Neural progenitor cell (in vitro differentiated cells): ENCODE results near the gene ASXL3.

Experiments
- EZH2 ChIP-seq: fragments of 200-600 bp; sonication (generic); IDR thresholded peaks from 2 replicates; pipeline ENCODE4 v1.6.1; 2017; ENCODE audit warnings: antibody characterized with exemption, mild to moderate bottlenecking, moderate library complexity
- EZH2phosphoT487 ChIP-seq: fragments of 200-600 bp; sonication (generic); IDR thresholded peaks from 2 replicates; pipeline ENCODE4 v1.6.1; 2017; ENCODE audit warnings: antibody characterized with exemption

- TF ChIP-seq EZH2 = no peak
- TF ChIP-seq EZH2phosphoT487 = no peak
Measured at GRCh38 chr18:33755391-33755790, 177.4 kb downstream of the ASXL3 start.
